Neural cell (in vitro differentiated cells): ENCODE data around the gene JUNB.

Source experiments
- EP300 ChIP-seq: fragments of 450-650 bp; conservative IDR thresholded peaks from 2 replicates; pipeline ENCODE4 v1.6.1; 2014; ENCODE audit warnings: antibody characterized with exemption, mild to moderate bottlenecking, moderate library complexity; ENCODE audit not compliant: poor library complexity, severe bottlenecking
- EZH2 ChIP-seq: fragments of 200-600, 300-800 bp; shearing (Covaris generic), sonication (generic); IDR thresholded peaks from 2 replicates; pipeline ENCODE4 v1.6.1; 2014; ENCODE audit warnings: antibody characterized with exemption, low read length, borderline replicate concordance, mild to moderate bottlenecking; ENCODE audit not compliant: insufficient read depth, poor library complexity, severe bottlenecking
- MXI1 ChIP-seq: fragments of 450-650 bp; conservative IDR thresholded peaks from 2 replicates; pipeline ENCODE4 v1.6.1; 2014; ENCODE audit warnings: antibody characterized with exemption, mild to moderate bottlenecking; ENCODE audit not compliant: poor library complexity, severe bottlenecking
- RAD21 ChIP-seq: fragments of 450-650 bp; conservative IDR thresholded peaks from 2 replicates; pipeline ENCODE4 v1.6.1; 2014; ENCODE audit warnings: antibody characterized with exemption, mild to moderate bottlenecking, moderate library complexity
- TF ChIP-seq, protein P1 (sequence below): fragments of 450-650 bp; IDR thresholded peaks from 2 replicates; pipeline ENCODE4 v1.5.1; 2014; ENCODE audit warnings: antibody characterized with exemption, mild to moderate bottlenecking, moderate library complexity; ENCODE audit not compliant: poor library complexity, severe bottlenecking

DNA sequence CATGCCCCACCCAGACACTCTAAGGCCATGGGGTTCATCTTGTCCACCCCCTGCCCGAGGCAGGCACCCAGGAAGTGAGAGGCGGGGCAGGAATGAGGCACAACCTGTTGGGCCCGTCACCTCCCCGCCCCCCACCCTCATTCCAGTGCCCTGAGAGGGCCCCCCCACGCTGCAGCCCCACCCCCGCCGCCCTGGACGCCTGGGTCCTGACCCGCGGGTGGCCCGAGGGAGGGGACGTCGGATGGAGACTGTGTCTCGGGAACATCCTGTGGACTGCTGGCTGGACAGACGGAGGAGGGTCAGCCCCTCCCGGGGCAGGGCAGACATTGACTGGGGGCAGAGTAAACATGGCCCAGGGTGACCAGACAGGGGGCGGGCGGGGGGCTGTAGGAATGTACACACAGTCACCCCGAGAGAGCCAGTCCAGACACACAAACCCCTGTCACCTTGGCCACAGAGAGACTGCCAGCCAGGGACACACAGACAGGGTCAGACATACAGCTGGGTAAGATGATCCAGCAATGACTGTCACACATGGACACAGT lies 7.4 kb upstream of the JUNB start:
- TF ChIP-seq, protein P1, sequence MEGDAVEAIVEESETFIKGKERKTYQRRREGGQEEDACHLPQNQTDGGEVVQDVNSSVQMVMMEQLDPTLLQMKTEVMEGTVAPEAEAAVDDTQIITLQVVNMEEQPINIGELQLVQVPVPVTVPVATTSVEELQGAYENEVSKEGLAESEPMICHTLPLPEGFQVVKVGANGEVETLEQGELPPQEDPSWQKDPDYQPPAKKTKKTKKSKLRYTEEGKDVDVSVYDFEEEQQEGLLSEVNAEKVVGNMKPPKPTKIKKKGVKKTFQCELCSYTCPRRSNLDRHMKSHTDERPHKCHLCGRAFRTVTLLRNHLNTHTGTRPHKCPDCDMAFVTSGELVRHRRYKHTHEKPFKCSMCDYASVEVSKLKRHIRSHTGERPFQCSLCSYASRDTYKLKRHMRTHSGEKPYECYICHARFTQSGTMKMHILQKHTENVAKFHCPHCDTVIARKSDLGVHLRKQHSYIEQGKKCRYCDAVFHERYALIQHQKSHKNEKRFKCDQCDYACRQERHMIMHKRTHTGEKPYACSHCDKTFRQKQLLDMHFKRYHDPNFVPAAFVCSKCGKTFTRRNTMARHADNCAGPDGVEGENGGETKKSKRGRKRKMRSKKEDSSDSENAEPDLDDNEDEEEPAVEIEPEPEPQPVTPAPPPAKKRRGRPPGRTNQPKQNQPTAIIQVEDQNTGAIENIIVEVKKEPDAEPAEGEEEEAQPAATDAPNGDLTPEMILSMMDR, result no peak
- TF ChIP-seq RAD21 (no peak), EZH2 (no peak), EP300 (no peak), MXI1 (no peak)
